Fibroblast of the aortic adventitia (primary cell): ENCODE measurements around the gene MMS22L. TPM values are rescaled to one million over a fixed set of nuclear protein-coding genes. Genes with fewer than 3 reads are reported as not detected.

Source experiments
- DNase-seq: peaks from one replicate; pipeline ENCODE4 v3.0.0-alpha.2; 2010; ENCODE audit warnings: low read depth
- H3K4me3 ChIP-seq: 2 replicates; pipeline ENCODE4 v1.5.1; 2011; ENCODE audit warnings: low read depth, mild to moderate bottlenecking, control low read depth, low read length, moderate library complexity
- CTCF ChIP-seq: IDR thresholded peaks from 2 replicates; pipeline ENCODE4 v1.5.1; 2011; ENCODE audit warnings: mild to moderate bottlenecking, low read length, control low read depth, inconsistent platforms; ENCODE audit not compliant: insufficient read depth
- total RNA-seq: library from RNA; depleted of rRNA; stranded (reverse); fragments of >200 nt; gene quantifications from 2 replicates; pipeline ENCODE4 v1.2.3, GENCODE V29; 2012; ENCODE audit warnings: low replicate concordance

MMS22L gene
- total RNA-seq, 1 donor: 48.2 TPM

GRCh38 chr6:97114645-97115044, 168.4 kb downstream of the MMS22L start:
- TF ChIP-seq CTCF: no peak
- H3K4me3 ChIP-seq: no peak overlapping the region
- DNase-seq: no peak

- TF ChIP-seq CTCF: no peak
- no peak for DNase-seq
These were observed 169.8 kb downstream of the MMS22L start for GRCh38 chr6:97113170-97113569.

GRCh38 chr6:97111243-97111642, 171.8 kb downstream of the MMS22L start:
- DNase-seq: no peak
- TF ChIP-seq CTCF: no peak
- H3K4me3 ChIP-seq: no peak overlapping the region

More at GRCh38 chr6:97113170-97113569, 169.8 kb downstream of the MMS22L start:
- no peak overlapping the region for H3K4me3 ChIP-seq

- no peak for DNase-seq
- no peak for TF ChIP-seq CTCF
- H3K4me3 ChIP-seq: no peak overlapping the region
These were observed 172.4 kb downstream of the MMS22L start for GRCh38 chr6:97110626-97111025.

- no peak for DNase-seq
- TF ChIP-seq CTCF: no peak
- H3K4me3 ChIP-seq: no peak overlapping the region
These were observed 172.9 kb downstream of the MMS22L start for GRCh38 chr6:97110149-97110548.

GRCh38 chr6:97109444-97109843, 173.6 kb downstream of the MMS22L start:
- no peak for DNase-seq
- no peak for TF ChIP-seq CTCF

GRCh38 chr6:97102145-97102790, 180.7 kb downstream of the MMS22L start:
- DNase-seq: no peak
- no peak for TF ChIP-seq CTCF
- no peak overlapping the region for H3K4me3 ChIP-seq

More at GRCh38 chr6:97109444-97109843, 173.6 kb downstream of the MMS22L start:
- H3K4me3 ChIP-seq: no peak overlapping the region
